Measurements from ENCODE around the gene TIGIT. TPM values are rescaled to one million over a fixed set of nuclear protein-coding genes. Genes with fewer than 3 reads are reported as not detected.

Gene TIGIT
- total RNA-seq, 4 donors from 2014 or later = 1.2 to 5.6 (median 5.4) TPM; not detected in 1

DNA sequence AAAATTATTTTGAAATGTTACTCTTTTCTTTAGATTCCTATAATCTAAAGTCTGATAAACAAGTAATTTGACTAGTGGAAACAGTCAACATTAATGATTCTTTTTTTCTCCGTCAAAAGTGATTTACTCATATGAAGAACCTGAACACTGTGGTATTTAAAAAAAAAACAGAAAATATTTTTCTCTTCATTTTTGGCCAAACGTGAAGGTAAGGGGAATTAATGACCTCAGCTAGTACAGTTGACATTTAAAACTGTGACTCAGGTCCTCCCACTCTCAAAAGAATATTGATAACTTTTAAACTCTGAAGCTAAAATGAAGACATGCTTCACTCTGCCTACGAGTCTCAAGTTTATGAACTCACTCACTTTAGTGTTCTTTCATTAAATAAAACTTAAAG is 34.5 kb downstream of the TIGIT start:
- TF ChIP-seq, protein P1, sequence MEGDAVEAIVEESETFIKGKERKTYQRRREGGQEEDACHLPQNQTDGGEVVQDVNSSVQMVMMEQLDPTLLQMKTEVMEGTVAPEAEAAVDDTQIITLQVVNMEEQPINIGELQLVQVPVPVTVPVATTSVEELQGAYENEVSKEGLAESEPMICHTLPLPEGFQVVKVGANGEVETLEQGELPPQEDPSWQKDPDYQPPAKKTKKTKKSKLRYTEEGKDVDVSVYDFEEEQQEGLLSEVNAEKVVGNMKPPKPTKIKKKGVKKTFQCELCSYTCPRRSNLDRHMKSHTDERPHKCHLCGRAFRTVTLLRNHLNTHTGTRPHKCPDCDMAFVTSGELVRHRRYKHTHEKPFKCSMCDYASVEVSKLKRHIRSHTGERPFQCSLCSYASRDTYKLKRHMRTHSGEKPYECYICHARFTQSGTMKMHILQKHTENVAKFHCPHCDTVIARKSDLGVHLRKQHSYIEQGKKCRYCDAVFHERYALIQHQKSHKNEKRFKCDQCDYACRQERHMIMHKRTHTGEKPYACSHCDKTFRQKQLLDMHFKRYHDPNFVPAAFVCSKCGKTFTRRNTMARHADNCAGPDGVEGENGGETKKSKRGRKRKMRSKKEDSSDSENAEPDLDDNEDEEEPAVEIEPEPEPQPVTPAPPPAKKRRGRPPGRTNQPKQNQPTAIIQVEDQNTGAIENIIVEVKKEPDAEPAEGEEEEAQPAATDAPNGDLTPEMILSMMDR (IDR thresholded peaks at IDR 0.05) = no peak
- no peak for TF ChIP-seq POLR2AphosphoS5 (IDR thresholded peaks at IDR 0.05)
- TF ChIP-seq EP300 (IDR thresholded peaks at IDR 0.05; ENCODE audit: low read depth) = no peak
- TF ChIP-seq POLR2A (IDR thresholded peaks at IDR 0.05) = no peak
- Histone ChIP-seq H3K27ac (no peak overlapping the region), H3K9me3 (no peaks in the 10 kb centered on the region), H3K4me1 (peaks cover 0 to 9% (median 0%) of the 10 kb centered on the region in 4 donors), H3K4me3 (no peak overlapping the region), H3K27me3 (no peaks in the 10 kb centered on the region), H3K36me3 (no peaks in the 10 kb centered on the region)
- in situ Hi-C loops (cut with MboI; ENCODE audit: low pct_ligation_motif_present in 1 of 4, low pct_unique_long_range_greater_than_20kb in 1 of 4, low sequenced_read_pairs in 3 of 4) = no loop called here
- intact Hi-C loops (cut with DNase I; ENCODE audit: low total_unique reads) = no loop called here
- WGBS, 2 donors (ENCODE audit: low coverage in 1 of 2) = 71 to 91% methylated on average over 3 of the region's 3 CpGs
- DNase-seq = no peak

DNA sequence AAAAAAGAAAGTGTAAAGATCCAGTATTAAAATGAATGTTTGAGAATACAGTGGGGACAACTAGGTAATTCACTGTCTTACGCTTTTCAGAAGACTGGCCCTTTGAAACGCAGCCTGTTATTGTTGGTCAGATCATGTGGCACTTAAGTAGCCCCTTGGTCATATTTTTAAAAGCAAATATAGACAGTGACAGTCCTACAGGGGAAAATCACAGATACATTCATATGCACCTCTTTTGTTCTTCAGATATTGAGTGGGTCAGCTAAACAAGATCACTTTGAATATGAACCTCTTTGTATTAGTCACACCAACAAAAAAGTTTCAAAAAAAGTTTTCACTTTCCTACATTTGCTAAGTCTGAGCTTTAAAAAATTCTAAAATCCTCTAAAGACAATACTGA is 36.0 kb downstream of the TIGIT start:
- Histone ChIP-seq H3K27me3 (no peaks in the 10 kb centered on the region), H3K4me3 (no peak overlapping the region), H3K4me1 (no peaks in the 10 kb centered on the region), H3K27ac (no peak overlapping the region), H3K9me3 (no peaks in the 10 kb centered on the region), H3K36me3 (no peaks in the 10 kb centered on the region)
- in situ Hi-C loops (cut with MboI; ENCODE audit: low pct_ligation_motif_present in 1 of 4, low pct_unique_long_range_greater_than_20kb in 1 of 4, low sequenced_read_pairs in 3 of 4) (no loop called here), intact Hi-C loops (cut with DNase I; ENCODE audit: low total_unique reads) (no loop called here)
- no peak for DNase-seq
- TF ChIP-seq POLR2AphosphoS5 (IDR thresholded peaks at IDR 0.05) (no peak), POLR2A (IDR thresholded peaks at IDR 0.05) (no peak), EP300 (IDR thresholded peaks at IDR 0.05; ENCODE audit: low read depth) (no peak)
- TF ChIP-seq, protein P1 (IDR thresholded peaks at IDR 0.05) = no peak
- 95 to 97% methylated on average over 2 of the region's 2 CpGs for WGBS, 2 donors (ENCODE audit: low coverage in 1 of 2)

DNA sequence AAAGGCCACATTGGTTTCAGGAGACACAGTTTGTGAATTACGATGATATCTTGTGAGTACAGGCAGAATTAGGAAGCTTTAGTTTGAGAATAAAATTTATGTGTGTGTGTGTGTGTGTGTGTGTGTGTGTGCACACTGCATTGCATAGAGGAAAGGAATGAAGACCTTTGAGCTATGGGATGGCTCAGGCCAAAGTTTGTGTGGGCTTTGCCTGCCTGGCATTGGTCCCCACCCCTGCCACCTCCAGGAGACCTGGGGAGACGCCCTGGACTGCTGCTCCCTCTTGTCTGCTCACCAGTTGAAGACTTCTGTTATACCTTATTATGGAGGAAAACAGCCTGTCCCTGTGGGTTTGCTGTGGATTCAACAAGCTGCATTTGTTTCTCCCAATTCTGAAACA is 37.2 kb downstream of the TIGIT start:
- no peak for DNase-seq
- in situ Hi-C loops (cut with MboI; ENCODE audit: low pct_ligation_motif_present in 1 of 4, low pct_unique_long_range_greater_than_20kb in 1 of 4, low sequenced_read_pairs in 3 of 4) (no loop called here), intact Hi-C loops (cut with DNase I; ENCODE audit: low total_unique reads) (no loop called here)
- Histone ChIP-seq H3K4me1 (no peaks in the 10 kb centered on the region), H3K9me3 (no peaks in the 10 kb centered on the region), H3K27me3 (no peaks in the 10 kb centered on the region), H3K36me3 (no peaks in the 10 kb centered on the region), H3K4me3 (no peak overlapping the region), H3K27ac (no peak overlapping the region)
- TF ChIP-seq EP300 (IDR thresholded peaks at IDR 0.05; ENCODE audit: low read depth) (no peak), POLR2AphosphoS5 (IDR thresholded peaks at IDR 0.05) (no peak), POLR2A (IDR thresholded peaks at IDR 0.05) (no peak)
- TF ChIP-seq, protein P1 (IDR thresholded peaks at IDR 0.05) = no peak
- 83% methylated on average over 2 of the region's 2 CpGs; no CpG with 5 or more reads in 1 of the 2 donors for WGBS, 2 donors (ENCODE audit: low coverage in 1 of 2)

DNA sequence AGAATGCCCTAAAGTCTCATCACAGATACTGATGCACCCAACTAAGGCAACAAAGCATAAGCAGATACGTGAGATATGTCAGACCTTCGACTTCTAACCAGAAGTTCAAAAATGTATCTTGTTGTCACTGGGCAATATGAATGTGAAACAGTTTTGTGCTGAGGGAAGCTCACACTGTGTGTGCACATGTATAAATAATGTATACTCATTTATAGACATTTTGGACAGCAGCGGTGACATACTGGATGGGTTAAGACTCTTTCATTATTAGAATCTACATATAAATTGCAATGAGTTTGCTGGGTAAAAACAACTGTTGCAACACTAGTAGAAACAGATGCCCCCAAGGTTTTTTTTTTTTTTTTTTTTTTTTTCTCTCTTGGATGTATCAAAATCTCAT is 37.9 kb downstream of the TIGIT start:
- Histone ChIP-seq H3K27me3 (no peaks in the 10 kb centered on the region), H3K4me3 (no peak overlapping the region), H3K27ac (no peak overlapping the region), H3K9me3 (no peaks in the 10 kb centered on the region), H3K4me1 (no peaks in the 10 kb centered on the region), H3K36me3 (no peaks in the 10 kb centered on the region)
- WGBS, 2 donors (ENCODE audit: low coverage in 1 of 2) = 85 to 100% methylated on average over 3 of the region's 3 CpGs
- TF ChIP-seq POLR2A (IDR thresholded peaks at IDR 0.05) (no peak), EP300 (IDR thresholded peaks at IDR 0.05; ENCODE audit: low read depth) (no peak), POLR2AphosphoS5 (IDR thresholded peaks at IDR 0.05) (no peak)
- TF ChIP-seq, protein P1 (IDR thresholded peaks at IDR 0.05) = no peak
- in situ Hi-C loops (cut with MboI; ENCODE audit: low pct_ligation_motif_present in 1 of 4, low pct_unique_long_range_greater_than_20kb in 1 of 4, low sequenced_read_pairs in 3 of 4) = no loop called here
- intact Hi-C loops (cut with DNase I; ENCODE audit: low total_unique reads) = no loop called here
- DNase-seq = no peak
